Stomach (tissue), 9 donors: ENCODE data around the gene MYOM1. TPM values are rescaled to one million over a fixed set of nuclear protein-coding genes. Genes with fewer than 3 reads are reported as not detected.

Experiments used
- DNase-seq, 2 donors: peaks; one replicate each; pipeline versions ENCODE4 v3.0.0 to v3.0.0-alpha.2; 2013 to 2019
- H3K27ac ChIP-seq, 5 donors: fragments of 200-600 bp in 4 of 5; sonication (generic) in 4 of 5; one replicate each; pipeline ENCODE4 v1.5.1; 2013 to 2019; ENCODE audit warnings: mild to moderate bottlenecking in 1 of 5, moderate library complexity in 1 of 5
- H3K27me3 ChIP-seq, 3 donors: fragments of 200-600 bp; sonication (generic); one replicate each; pipeline ENCODE4 v1.5.1; 2017 to 2019; ENCODE audit warnings: mixed run types in 1 of 3
- H3K36me3 ChIP-seq, 4 donors: fragments of 200-600 bp; sonication (generic); 1 replicate in 3 of 4; 2 replicates in 1 of 4; pipeline ENCODE4 v1.5.1; 2016 to 2019
- H3K4me1 ChIP-seq, 4 donors: fragments of 200-600 bp; sonication (generic); one replicate each; pipeline ENCODE4 v1.5.1; 2016 to 2019
- H3K4me3 ChIP-seq, 4 donors: fragments of 200-600 bp; sonication (generic) in 3 of 4; one replicate each; pipeline ENCODE4 v1.5.1; 2016 to 2019; ENCODE audit warnings: mild to moderate bottlenecking in 1 of 4
- H3K9me3 ChIP-seq, 4 donors: fragments of 200-600 bp; sonication (generic); one replicate each; pipeline ENCODE4 v1.5.1; 2016 to 2019
- EP300 ChIP-seq: sonication (generic); formaldehyde crosslinking; IDR thresholded peaks from one replicate; pipeline ENCODE4 v1.6.1; 2017; ENCODE audit warnings: antibody characterized with exemption
- POLR2A ChIP-seq, 4 donors: fragments of 450-650 bp; IDR thresholded peaks; one replicate each; pipeline ENCODE4 v1.6.1; 2016; ENCODE audit warnings: antibody characterized with exemption in 4 of 4, control low read depth in 2 of 4, mild to moderate bottlenecking in 1 of 4, moderate library complexity in 1 of 4
- POLR2AphosphoS5 ChIP-seq, 3 donors: sonication (generic); formaldehyde crosslinking; IDR thresholded peaks; one replicate each; pipeline ENCODE4 v1.6.1; 2016; ENCODE audit warnings: antibody characterized with exemption in 3 of 3
- WGBS, 5 donors: extraction: QIAGEN DNeasy Blood & Tissue Kit in 3 of 5; methylation state at CpG; one replicate each; pipeline versions ENCODE4 v1.1.5 to v1.1.7; 2013 to 2018; 5-methylcytosine and 5-hydroxymethylcytosine counted together
- intact Hi-C: fragments of 100-400 bp; cut with DNase I; formaldehyde crosslinking; loops from one replicate; pipeline ENCODE4 v1.15.1; 2023; ENCODE audit warnings: low total_unique reads
- polyA plus RNA-seq, 3 donors: library from polyadenylated mRNA; stranded (reverse); fragments of 200-250 nt; gene quantifications; one replicate each; pipeline ENCODE4 v1.2.3, GENCODE V29; 2013
- total RNA-seq, 5 donors: library from RNA; depleted of rRNA; stranded (reverse); fragments of >200 nt; gene quantifications; one replicate each; pipeline versions ENCODE4 v1.1.0 to v1.2.3, GENCODE V29; 2014 to 2016
- TF ChIP-seq, protein P1 (sequence below), 7 experiments: fragments of 450-650 bp in 4 of 7; fragments of 200-600 bp in 3 of 7; sonication (generic) in 3 of 7; IDR thresholded peaks; one replicate each; pipeline ENCODE4 v1.5.1; 2016 to 2019; ENCODE audit warnings: antibody characterized with exemption in 7 of 7, control low read depth in 2 of 7, mild to moderate bottlenecking in 1 of 7
- donor health status: healthy with polysubstance abuse.
- donor health status: Bipolar disorder and iron deficiency.
- donor health status: healthy.

The MYOM1 gene
- total and polyA plus RNA-seq, 8 donors, result 1.2 to 37.9 (median 3.5) TPM

DNA sequence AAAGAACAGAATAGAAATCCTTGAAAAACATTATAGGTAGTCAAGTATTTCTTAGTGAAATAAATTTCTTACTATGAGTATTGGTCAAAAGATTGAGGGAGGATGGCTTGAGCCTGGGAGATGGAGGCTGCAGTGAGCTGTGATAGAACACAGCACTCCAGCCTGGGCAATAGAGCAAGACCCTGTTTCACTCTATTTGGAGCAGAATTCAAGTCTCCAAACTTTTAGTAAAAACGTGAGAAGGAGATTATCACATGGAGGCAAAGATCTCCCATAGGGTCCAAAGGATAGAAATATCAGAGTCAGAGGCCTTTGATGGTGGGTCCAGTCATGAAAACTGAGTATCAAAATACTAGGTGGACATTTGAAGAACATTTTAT lies 25.4 kb upstream of the MYOM1 start:
- Histone ChIP-seq H3K4me1 (peaks cover 7 to 42% (median 28%) of the 10 kb centered on the region in 4 donors), H3K9me3 (peaks cover 0 to 7% (median 3%) of the 10 kb centered on the region in 4 donors), H3K27ac (peak overlapping the region in 1 of 5 donors; percentile 100), H3K27me3 (no peaks in the 10 kb centered on the region), H3K4me3 (peak overlapping the region in 3 of 4 donors; percentile 56 to 89 (median 83)), H3K36me3 (peaks cover 7 to 11% (median 9%) of the 10 kb centered on the region in 4 donors)
- 36 to 65% (median 56%) methylated on average over 1 of the region's 1 CpG for WGBS, 5 donors
- DNase-seq, result no peak
- intact Hi-C loops, result no loop called here
- TF ChIP-seq EP300 (no peak), POLR2A (IDR thresholded peaks at IDR 0.05) (no peak), POLR2AphosphoS5 (IDR thresholded peaks at IDR 0.05) (no peak)
- TF ChIP-seq, protein P1, sequence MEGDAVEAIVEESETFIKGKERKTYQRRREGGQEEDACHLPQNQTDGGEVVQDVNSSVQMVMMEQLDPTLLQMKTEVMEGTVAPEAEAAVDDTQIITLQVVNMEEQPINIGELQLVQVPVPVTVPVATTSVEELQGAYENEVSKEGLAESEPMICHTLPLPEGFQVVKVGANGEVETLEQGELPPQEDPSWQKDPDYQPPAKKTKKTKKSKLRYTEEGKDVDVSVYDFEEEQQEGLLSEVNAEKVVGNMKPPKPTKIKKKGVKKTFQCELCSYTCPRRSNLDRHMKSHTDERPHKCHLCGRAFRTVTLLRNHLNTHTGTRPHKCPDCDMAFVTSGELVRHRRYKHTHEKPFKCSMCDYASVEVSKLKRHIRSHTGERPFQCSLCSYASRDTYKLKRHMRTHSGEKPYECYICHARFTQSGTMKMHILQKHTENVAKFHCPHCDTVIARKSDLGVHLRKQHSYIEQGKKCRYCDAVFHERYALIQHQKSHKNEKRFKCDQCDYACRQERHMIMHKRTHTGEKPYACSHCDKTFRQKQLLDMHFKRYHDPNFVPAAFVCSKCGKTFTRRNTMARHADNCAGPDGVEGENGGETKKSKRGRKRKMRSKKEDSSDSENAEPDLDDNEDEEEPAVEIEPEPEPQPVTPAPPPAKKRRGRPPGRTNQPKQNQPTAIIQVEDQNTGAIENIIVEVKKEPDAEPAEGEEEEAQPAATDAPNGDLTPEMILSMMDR (IDR thresholded peaks at IDR 0.05), result no peak

DNA sequence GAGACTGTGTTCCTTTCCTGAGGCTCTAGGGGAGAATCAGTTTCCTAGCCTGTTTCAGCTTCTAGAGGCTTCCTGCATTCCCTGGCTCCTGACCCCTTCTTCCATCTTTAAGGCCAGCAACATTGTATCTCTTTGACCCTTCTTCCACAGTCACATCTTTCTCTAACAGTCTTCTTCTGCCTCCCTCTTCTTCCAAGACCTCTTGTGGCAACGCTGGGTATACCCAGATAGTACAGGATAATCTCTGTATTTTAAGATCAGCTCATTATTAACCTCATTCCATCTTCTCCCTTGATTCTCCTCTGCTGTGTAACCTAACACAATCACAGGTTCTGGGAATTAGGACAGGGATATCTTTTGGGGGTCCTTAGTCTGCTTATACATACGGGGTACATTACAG lies 19.0 kb upstream of the MYOM1 start:
- 78 to 93% (median 89%) methylated on average over 2 of the region's 2 CpGs for WGBS, 5 donors
- intact Hi-C loops, result no loop called here
- no peak for TF ChIP-seq POLR2AphosphoS5 (IDR thresholded peaks at IDR 0.05)
- TF ChIP-seq POLR2A (IDR thresholded peaks at IDR 0.05), result no peak
- no peak for TF ChIP-seq EP300
- TF ChIP-seq, protein P1 (IDR thresholded peaks at IDR 0.05), result no peak

DNA sequence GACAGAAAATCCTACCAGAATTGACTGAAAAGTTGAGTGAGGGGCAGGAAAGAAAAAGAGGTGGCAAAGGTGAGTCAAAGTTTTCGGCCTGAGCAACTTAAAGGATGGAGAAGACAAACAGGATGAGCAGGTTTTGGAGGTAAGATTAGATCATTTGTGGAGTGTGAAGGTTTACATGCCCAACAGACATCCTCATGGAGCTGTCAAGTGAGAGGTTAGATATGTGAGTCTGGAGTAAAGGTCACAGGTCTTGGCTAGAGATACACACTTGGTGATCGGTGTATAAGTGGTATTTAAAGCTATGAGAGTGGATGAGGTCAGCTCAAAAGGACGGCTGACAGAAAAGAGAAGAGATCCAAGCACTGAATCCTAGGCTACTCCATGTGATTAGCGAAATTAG lies 16.7 kb upstream of the MYOM1 start:
- Histone ChIP-seq H3K4me1 (peaks cover 0 to 18% (median 5%) of the 10 kb centered on the region in 4 donors), H3K9me3 (peaks cover 0 to 5% (median 2%) of the 10 kb centered on the region in 4 donors), H3K27ac (no peak overlapping the region), H3K36me3 (peaks cover 0 to 6% (median 0%) of the 10 kb centered on the region in 4 donors), H3K27me3 (no peaks in the 10 kb centered on the region), H3K4me3 (no peak overlapping the region)
- WGBS, 5 donors, result 74 to 82% (median 81%) methylated on average over 4 of the region's 4 CpGs
- no peak for TF ChIP-seq POLR2AphosphoS5 (IDR thresholded peaks at IDR 0.05)
- TF ChIP-seq, protein P1 (IDR thresholded peaks at IDR 0.05), result no peak
- intact Hi-C loops, result no loop called here
- no peak for DNase-seq

More for the DNA sequence above, 19.0 kb upstream of the MYOM1 start:
- Histone ChIP-seq H3K36me3 (peaks cover 0 to 9% (median 2%) of the 10 kb centered on the region in 4 donors), H3K27me3 (no peaks in the 10 kb centered on the region), H3K9me3 (peaks cover 0 to 7% (median 3%) of the 10 kb centered on the region in 4 donors), H3K4me1 (peaks cover 0 to 15% (median 1%) of the 10 kb centered on the region in 4 donors), H3K4me3 (no peak overlapping the region), H3K27ac (no peak overlapping the region)
- no peak for DNase-seq

DNA sequence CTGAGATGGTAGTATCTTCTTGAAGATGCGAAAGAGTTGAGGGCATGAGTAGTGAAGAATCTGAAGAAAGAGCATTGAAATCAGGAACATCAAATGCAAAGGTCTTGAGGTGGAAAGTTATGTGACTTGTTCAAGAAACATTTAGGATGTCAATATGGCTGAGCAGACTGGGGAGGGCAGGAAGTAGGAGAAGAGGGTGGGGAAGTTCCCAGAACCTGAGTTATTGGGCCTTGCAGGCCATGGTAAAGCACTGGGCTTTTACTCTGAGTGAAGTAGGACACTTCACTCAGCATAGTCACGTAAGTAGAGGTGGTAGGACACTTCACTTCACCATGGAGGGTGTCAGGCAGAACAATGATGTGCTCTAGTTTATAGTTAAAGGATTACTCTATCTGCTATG lies 16.1 kb upstream of the MYOM1 start:
- TF ChIP-seq EP300 (no peak), POLR2AphosphoS5 (IDR thresholded peaks at IDR 0.05) (no peak), POLR2A (IDR thresholded peaks at IDR 0.05) (no peak)
- TF ChIP-seq, protein P1 (IDR thresholded peaks at IDR 0.05), result no peak
- H3K27me3 ChIP-seq, result no peaks in the 10 kb centered on the region
- no peaks in the 10 kb centered on the region for H3K9me3 ChIP-seq
- H3K27ac ChIP-seq, result no peak overlapping the region
- H3K4me3 ChIP-seq, result no peak overlapping the region
- DNase-seq, result no peak
- intact Hi-C loops, result no loop called here
- no peaks in the 10 kb centered on the region for H3K36me3 ChIP-seq
- 88 to 96% (median 96%) methylated on average over 2 of the region's 2 CpGs for WGBS, 5 donors
- peaks cover 0 to 18% (median 5%) of the 10 kb centered on the region in 4 donors for H3K4me1 ChIP-seq
